CD4-positive, alpha-beta memory T cell (primary cell): Measurements from ENCODE around the gene FBLN2. TPM values are rescaled to one million over a fixed set of nuclear protein-coding genes. Genes with fewer than 3 reads are reported as not detected.

Source experiments
- CTCF ChIA-PET: fragments of 350-600 bp; sonication (Branson Sonifier 250); formaldehyde crosslinking; loops from one replicate; lab custom pipeline; 2021; ENCODE audit warnings: inconsistent platforms; ENCODE audit not compliant: partially characterized antibody; lab: Charles Lee
- POLR2A ChIA-PET: fragments of 350-600 bp; sonication (Branson Sonifier 250); formaldehyde crosslinking; loops from one replicate; lab custom pipeline; 2021; ENCODE audit not compliant: partially characterized antibody; lab: Charles Lee
- DNase-seq, 5 donors: peaks; one replicate each; pipeline versions ENCODE4 v3.0.0 to v3.0.0-alpha.2; 2020 to 2022; ENCODE audit warnings: mixed read lengths in 1 of 5
- H3K27ac ChIP-seq: one replicate; pipeline ENCODE4 v1.7.0; 2013; ENCODE audit warnings: low read depth, low read length
- H3K27me3 ChIP-seq: 2 replicates; pipeline ENCODE4 v1.7.0; 2013; ENCODE audit warnings: mild to moderate bottlenecking, low read length, moderate library complexity; ENCODE audit not compliant: insufficient read depth
- H3K36me3 ChIP-seq: 2 replicates; pipeline ENCODE4 v1.7.0; 2013; ENCODE audit warnings: mild to moderate bottlenecking, low read length, moderate library complexity; ENCODE audit not compliant: insufficient read depth
- H3K4me1 ChIP-seq: 2 replicates; pipeline ENCODE4 v1.7.0; 2013; ENCODE audit warnings: mild to moderate bottlenecking, low read length, moderate library complexity; ENCODE audit not compliant: insufficient read depth
- H3K4me3 ChIP-seq, 2 donors: one replicate each; pipeline ENCODE4 v1.7.0; 2013; ENCODE audit warnings: low read length in 2 of 2, mild to moderate bottlenecking in 1 of 2
- H3K9me3 ChIP-seq, 2 donors: one replicate each; pipeline ENCODE4 v1.7.0; 2013; ENCODE audit warnings: low read length in 2 of 2, control low read depth in 1 of 2; ENCODE audit not compliant: control insufficient read depth in 1 of 2
- H3K27ac Mint-ChIP-seq, 7 donors: one replicate each; pipeline ENCODE4 v1.8.0; 2020 to 2021; ENCODE audit warnings: mixed read lengths in 7 of 7, mild to moderate bottlenecking in 6 of 7, inconsistent platforms in 3 of 7, moderate library complexity in 3 of 7
- H3K27me3 Mint-ChIP-seq, 2 donors: one replicate each; pipeline ENCODE4 v1.8.0; 2020 to 2021; ENCODE audit warnings: mixed read lengths in 2 of 2
- H3K36me3 Mint-ChIP-seq, 2 donors: one replicate each; pipeline ENCODE4 v1.8.0; 2020 to 2021; ENCODE audit warnings: mixed read lengths in 2 of 2, inconsistent platforms in 1 of 2, mild to moderate bottlenecking in 1 of 2
- H3K4me1 Mint-ChIP-seq, 4 donors: one replicate each; pipeline ENCODE4 v1.8.0; 2020 to 2021; ENCODE audit warnings: mixed read lengths in 4 of 4, mild to moderate bottlenecking in 1 of 4
- H3K4me3 Mint-ChIP-seq, 8 donors: one replicate each; pipeline ENCODE4 v1.8.0; 2020 to 2021; ENCODE audit warnings: mixed read lengths in 8 of 8, mild to moderate bottlenecking in 7 of 8, moderate library complexity in 6 of 8, inconsistent platforms in 3 of 8
- H3K9me3 Mint-ChIP-seq, 8 donors: one replicate each; pipeline ENCODE4 v1.8.0; 2020 to 2021; ENCODE audit warnings: mixed read lengths in 8 of 8, mild to moderate bottlenecking in 5 of 8, inconsistent platforms in 3 of 8, moderate library complexity in 1 of 8
- intact Hi-C: fragments of 100-400 bp; cut with micrococcal nuclease; formaldehyde crosslinking; loops from one replicate; pipeline ENCODE4 v1.15.1; 2023
- polyA plus RNA-seq, 2 donors: library from polyadenylated mRNA; unstranded; fragments of 300-500 nt; fragmentation: Illumina TruSeq; gene quantifications; one replicate each; pipeline ENCODE4 v1.2.3, GENCODE V29; 2021
- total RNA-seq, 2 experiments: library from RNA; stranded (reverse); gene quantifications; one replicate each; pipeline ENCODE4 v1.2.3, GENCODE V29; 2021

The FBLN2 gene
- total and polyA plus RNA-seq, 4 experiments from 2014 or later = not detected

- H3K4me3 ChIP-seq = no peak overlapping the region
- H3K4me3 Mint-ChIP-seq = no peak overlapping the region
- ChIA-PET POLR2A (no interaction called here), CTCF (no interaction called here)
- no peaks in the 10 kb centered on the region for H3K36me3 ChIP-seq
- H3K9me3 Mint-ChIP-seq = peaks cover 0 to 6% (median 2%) of the 10 kb centered on the region in 8 donors
- peaks cover 0 to 8% (median 2%) of the 10 kb centered on the region in 4 donors for H3K4me1 Mint-ChIP-seq
- no peaks in the 10 kb centered on the region for H3K36me3 Mint-ChIP-seq
- no peak overlapping the region for H3K27ac ChIP-seq
- H3K27me3 ChIP-seq = no peaks in the 10 kb centered on the region
- intact Hi-C loops = no loop called here
- no peak overlapping the region for H3K27ac Mint-ChIP-seq
- no peaks in the 10 kb centered on the region for H3K4me1 ChIP-seq
- no peaks in the 10 kb centered on the region for H3K9me3 ChIP-seq
- peaks cover 9 to 21% of the 10 kb centered on the region in 2 donors for H3K27me3 Mint-ChIP-seq
- DNase-seq = no peak
Measured at GRCh38 chr3:13535905-13536304, 13.0 kb upstream of the FBLN2 start.

- Histone ChIP-seq H3K27me3 (no peaks in the 10 kb centered on the region), H3K36me3 (no peaks in the 10 kb centered on the region), H3K4me1 (no peaks in the 10 kb centered on the region), H3K4me3 (no peak overlapping the region), H3K9me3 (peaks cover 0 to 5% of the 10 kb centered on the region in 2 donors), H3K27ac (no peak overlapping the region)
- Mint-ChIP-seq H3K4me3 (no peak overlapping the region), H3K9me3 (peaks cover 0 to 7% (median 6%) of the 10 kb centered on the region in 8 donors), H3K36me3 (no peaks in the 10 kb centered on the region), H3K27me3 (peaks cover 9 to 21% of the 10 kb centered on the region in 2 donors), H3K4me1 (peaks cover 0 to 8% (median 2%) of the 10 kb centered on the region in 4 donors), H3K27ac (no peak overlapping the region)
- ChIA-PET POLR2A (no interaction called here), CTCF (no interaction called here)
- intact Hi-C loops = no loop called here
- no peak for DNase-seq
Measured at GRCh38 chr3:13536432-13536831, 12.5 kb upstream of the FBLN2 start.

GRCh38 chr3:13536832-13537231, 12.1 kb upstream of the FBLN2 start:
- no peaks in the 10 kb centered on the region for H3K4me1 ChIP-seq
- ChIA-PET POLR2A (no interaction called here), CTCF (no interaction called here)
- peaks cover 9 to 21% of the 10 kb centered on the region in 2 donors for H3K27me3 Mint-ChIP-seq
- H3K9me3 ChIP-seq = peaks cover 0 to 6% of the 10 kb centered on the region in 2 donors
- intact Hi-C loops = no loop called here
- no peak overlapping the region for H3K4me3 Mint-ChIP-seq
- H3K36me3 ChIP-seq = no peaks in the 10 kb centered on the region
- H3K27ac ChIP-seq = no peak overlapping the region
- no peaks in the 10 kb centered on the region for H3K36me3 Mint-ChIP-seq
- H3K27me3 ChIP-seq = no peaks in the 10 kb centered on the region
- DNase-seq = no peak
- peaks cover 0 to 11% (median 6%) of the 10 kb centered on the region in 8 donors for H3K9me3 Mint-ChIP-seq
- H3K4me3 ChIP-seq = no peak overlapping the region
- peaks cover 0 to 8% (median 2%) of the 10 kb centered on the region in 4 donors for H3K4me1 Mint-ChIP-seq
- H3K27ac Mint-ChIP-seq = no peak overlapping the region

- peaks cover 9 to 21% of the 10 kb centered on the region in 2 donors for H3K27me3 Mint-ChIP-seq
- no peak overlapping the region for H3K4me3 Mint-ChIP-seq
- intact Hi-C loops = no loop called here
- H3K27ac Mint-ChIP-seq = no peak overlapping the region
- no peaks in the 10 kb centered on the region for H3K27me3 ChIP-seq
- no peaks in the 10 kb centered on the region for H3K4me1 ChIP-seq
- peaks cover 0 to 8% (median 2%) of the 10 kb centered on the region in 4 donors for H3K4me1 Mint-ChIP-seq
- H3K27ac ChIP-seq = no peak overlapping the region
- no peaks in the 10 kb centered on the region for H3K36me3 ChIP-seq
- peaks cover 0 to 6% of the 10 kb centered on the region in 2 donors for H3K9me3 ChIP-seq
- H3K36me3 Mint-ChIP-seq = no peaks in the 10 kb centered on the region
- ChIA-PET CTCF (interaction anchor here (1.1 kb wide), 1 partner anchor 111 kb away, joined by 4 read pairs; no protein-coding TSS in a partner anchor), POLR2A (no interaction called here)
- no peak for DNase-seq
- H3K4me3 ChIP-seq = no peak overlapping the region
- H3K9me3 Mint-ChIP-seq = peaks cover 0 to 16% (median 9%) of the 10 kb centered on the region in 8 donors
Measured at GRCh38 chr3:13537244-13537908, 11.5 kb upstream of the FBLN2 start.

GRCh38 chr3:13537909-13538296, 11.0 kb upstream of the FBLN2 start:
- Histone ChIP-seq H3K27me3 (no peaks in the 10 kb centered on the region), H3K36me3 (no peaks in the 10 kb centered on the region), H3K4me1 (no peaks in the 10 kb centered on the region), H3K9me3 (peaks cover 0 to 6% of the 10 kb centered on the region in 2 donors), H3K4me3 (no peak overlapping the region), H3K27ac (no peak overlapping the region)
- peaks cover 0 to 8% (median 2%) of the 10 kb centered on the region in 4 donors for H3K4me1 Mint-ChIP-seq
- H3K27me3 Mint-ChIP-seq = peaks cover 9 to 21% of the 10 kb centered on the region in 2 donors
- intact Hi-C loops = no loop called here
- ChIA-PET POLR2A (no interaction called here), CTCF (interaction anchor here (1.1 kb wide), 1 partner anchor 110 kb away, joined by 4 read pairs; no protein-coding TSS in a partner anchor)
- no peaks in the 10 kb centered on the region for H3K36me3 Mint-ChIP-seq
- no peak for DNase-seq
- no peak overlapping the region for H3K27ac Mint-ChIP-seq
- no peak overlapping the region for H3K4me3 Mint-ChIP-seq
- peaks cover 0 to 16% (median 10%) of the 10 kb centered on the region in 8 donors for H3K9me3 Mint-ChIP-seq

GRCh38 chr3:13538520-13539291, 10.2 kb upstream of the FBLN2 start:
- intact Hi-C loops = no loop called here
- no peaks in the 10 kb centered on the region for H3K4me1 ChIP-seq
- CTCF ChIA-PET = interaction anchor here (1.3 kb wide), 1 partner anchor 112 kb away, joined by 3 read pairs; no protein-coding TSS in a partner anchor
- Mint-ChIP-seq H3K4me3 (no peak overlapping the region), H3K27ac (no peak overlapping the region), H3K27me3 (peaks cover 9 to 23% of the 10 kb centered on the region in 2 donors), H3K9me3 (peaks cover 0 to 17% (median 11%) of the 10 kb centered on the region in 8 donors), H3K36me3 (no peaks in the 10 kb centered on the region), H3K4me1 (peaks cover 0 to 8% (median 2%) of the 10 kb centered on the region in 4 donors)
- POLR2A ChIA-PET = no interaction called here
- H3K27me3 ChIP-seq = no peaks in the 10 kb centered on the region
- no peak for DNase-seq
- H3K36me3 ChIP-seq = no peaks in the 10 kb centered on the region
- H3K9me3 ChIP-seq = peaks cover 0 to 6% of the 10 kb centered on the region in 2 donors
- H3K4me3 ChIP-seq = no peak overlapping the region
- no peak overlapping the region for H3K27ac ChIP-seq

- H3K9me3 Mint-ChIP-seq = peaks cover 0 to 18% (median 11%) of the 10 kb centered on the region in 8 donors
- H3K27ac Mint-ChIP-seq = no peak overlapping the region
- H3K36me3 Mint-ChIP-seq = no peaks in the 10 kb centered on the region
- intact Hi-C loops = no loop called here
- peaks cover 1 to 11% (median 5%) of the 10 kb centered on the region in 4 donors for H3K4me1 Mint-ChIP-seq
- H3K9me3 ChIP-seq = peaks cover 0 to 6% of the 10 kb centered on the region in 2 donors
- H3K4me3 Mint-ChIP-seq = no peak overlapping the region
- POLR2A ChIA-PET = no interaction called here
- peaks cover 2% of the 10 kb centered on the region for H3K4me1 ChIP-seq
- no peak for DNase-seq
- no peak overlapping the region for H3K4me3 ChIP-seq
- no peak overlapping the region for H3K27ac ChIP-seq
- no peaks in the 10 kb centered on the region for H3K36me3 ChIP-seq
- H3K27me3 Mint-ChIP-seq = peaks cover 9 to 24% of the 10 kb centered on the region in 2 donors
- CTCF ChIA-PET = interaction anchor here (1.3 kb wide), 1 partner anchor 111 kb away, joined by 3 read pairs; no protein-coding TSS in a partner anchor
- no peaks in the 10 kb centered on the region for H3K27me3 ChIP-seq
Measured at GRCh38 chr3:13539292-13539638, 9.7 kb upstream of the FBLN2 start.
